ENCODE measurements around the gene CSF1. TPM values are rescaled to one million over a fixed set of nuclear protein-coding genes. Genes with fewer than 3 reads are reported as not detected.
"Not testable (repeated sequence)": the region's sequence is repeated elsewhere in the genome, so short reads cannot be mapped to it uniquely, and the experiment has no call there.

CSF1 gene
- total RNA-seq, 1 donor from 2014 or later: 4.2 TPM

DNA sequence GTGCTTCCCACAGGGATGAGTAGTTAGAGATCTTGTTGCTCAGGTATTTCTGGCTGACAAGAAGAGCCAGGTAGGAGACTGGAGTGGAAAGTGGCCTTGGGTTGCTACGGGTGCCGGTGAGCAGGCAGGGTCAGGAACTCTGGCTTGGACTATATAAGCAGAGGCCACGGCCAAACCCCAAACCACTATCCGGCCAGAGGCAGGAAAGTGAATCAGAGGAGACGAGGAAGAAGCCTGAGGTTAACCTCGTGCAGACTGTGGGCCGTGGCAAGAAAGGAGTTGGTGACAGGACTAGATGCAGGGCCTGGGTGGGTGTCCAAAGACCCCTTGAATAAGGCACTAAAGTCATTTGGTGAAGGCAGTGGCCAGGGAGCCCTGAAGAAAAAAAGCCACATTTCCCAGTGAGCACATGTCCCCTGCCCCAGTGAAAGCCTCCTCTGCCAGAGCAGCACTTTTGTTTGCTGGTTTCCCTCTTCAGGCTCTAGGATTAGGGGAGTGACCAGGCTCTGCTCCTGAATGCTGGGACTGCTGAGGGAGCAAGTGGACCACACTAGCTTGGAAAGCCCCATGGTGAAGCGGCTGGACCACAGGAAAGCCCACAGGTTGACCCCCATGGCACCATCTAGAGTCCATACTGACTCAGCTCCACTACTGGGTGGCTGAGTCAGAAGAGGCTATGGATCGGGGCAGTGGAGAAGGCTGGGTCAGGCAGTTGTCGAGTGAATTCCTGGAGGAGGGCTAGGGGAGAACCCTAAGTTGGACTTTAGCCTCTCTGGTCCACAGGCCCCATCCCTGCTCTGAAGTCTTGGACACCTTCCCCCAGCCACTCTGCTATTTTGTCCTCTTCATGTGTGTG lies 23.4 kb downstream of the CSF1 start:
- DNase-seq (ENCODE audit: low read depth in 2 of 2): peak in 1 of 2 donors; percentile 84

DNA sequence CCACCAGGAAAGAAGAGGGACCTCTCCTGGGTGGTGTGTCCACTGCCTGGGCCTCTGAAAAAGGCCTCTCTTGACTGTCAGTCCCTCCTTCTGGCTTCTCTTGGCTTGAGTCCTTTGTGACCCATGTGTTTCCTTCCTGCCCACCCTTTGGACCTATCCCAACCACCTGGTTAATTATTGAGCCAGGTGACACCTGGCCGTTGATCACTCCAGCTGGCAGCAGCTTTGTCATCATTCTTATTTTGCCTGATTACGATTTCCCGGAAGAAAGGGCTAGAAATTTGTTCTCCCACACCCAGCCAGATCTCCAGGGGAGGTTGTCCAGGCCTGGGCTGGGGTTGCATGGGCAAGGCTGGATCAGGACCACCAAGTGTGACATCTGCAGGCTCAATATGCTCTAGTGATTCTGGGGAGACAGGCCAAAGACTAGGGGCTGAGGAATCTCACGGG lies 24.8 kb downstream of the CSF1 start:
- DNase-seq (ENCODE audit: low read depth in 2 of 2): no peak

DNA sequence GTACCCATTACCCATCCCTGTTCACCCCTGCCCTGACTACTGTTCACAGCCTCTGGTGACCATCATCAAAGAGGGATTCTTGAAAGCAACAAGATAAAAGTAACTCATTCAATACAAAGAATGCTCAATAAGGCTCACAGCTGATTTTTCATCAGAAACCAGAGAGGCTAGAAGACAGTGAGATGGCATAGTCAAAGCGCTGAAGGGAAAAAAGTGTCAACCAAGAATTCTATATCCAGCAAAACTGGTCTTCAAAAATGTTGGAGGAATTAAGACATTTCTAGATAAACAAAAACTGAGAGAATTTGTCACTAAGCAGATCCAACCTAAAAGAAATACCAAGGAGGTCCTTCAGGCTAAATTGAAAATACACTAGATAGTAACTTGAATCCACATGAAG lies 27.1 kb downstream of the CSF1 start:
- DNase-seq (ENCODE audit: low read depth in 2 of 2): no peak

DNA sequence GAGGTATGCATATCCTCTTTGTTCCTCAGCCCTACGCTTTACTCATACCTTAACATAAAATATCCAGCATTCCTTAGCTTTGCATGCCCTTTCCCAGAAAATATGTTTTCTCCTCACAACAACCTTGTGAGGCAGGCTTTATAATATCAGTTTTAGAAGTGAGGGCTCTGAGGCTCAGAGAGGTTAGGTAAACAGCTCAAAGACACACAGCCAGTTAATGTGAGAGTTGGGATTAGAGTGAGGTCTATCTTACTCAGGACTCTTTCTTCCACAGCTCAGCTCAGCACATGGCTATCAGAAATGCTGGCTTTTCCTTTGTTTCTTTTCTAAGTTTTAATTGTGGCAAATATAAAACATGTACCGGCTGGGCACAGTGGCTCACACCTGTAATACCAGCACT lies 27.9 kb downstream of the CSF1 start:
- no peak for DNase-seq (ENCODE audit: low read depth in 2 of 2)

DNA sequence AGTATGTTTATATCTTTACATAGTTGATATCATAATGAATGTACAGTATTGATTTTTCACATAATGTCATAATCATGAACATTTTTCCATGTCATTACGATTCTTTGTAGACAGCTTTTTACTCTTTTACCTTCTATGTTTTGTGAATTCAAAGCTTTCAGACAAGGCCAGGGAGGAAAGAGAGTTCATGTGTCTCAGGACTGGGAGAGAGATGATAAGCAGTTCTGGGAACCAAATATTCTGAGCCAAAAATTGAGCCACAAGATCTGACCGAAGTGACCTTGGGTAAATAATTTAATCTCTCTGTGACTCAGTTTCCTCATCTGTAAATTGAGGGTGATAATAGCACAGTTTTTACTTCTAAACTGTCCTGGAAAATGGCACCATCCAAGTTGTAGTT lies 31.8 kb downstream of the CSF1 start:
- DNase-seq (ENCODE audit: low read depth in 2 of 2): no peak

DNA sequence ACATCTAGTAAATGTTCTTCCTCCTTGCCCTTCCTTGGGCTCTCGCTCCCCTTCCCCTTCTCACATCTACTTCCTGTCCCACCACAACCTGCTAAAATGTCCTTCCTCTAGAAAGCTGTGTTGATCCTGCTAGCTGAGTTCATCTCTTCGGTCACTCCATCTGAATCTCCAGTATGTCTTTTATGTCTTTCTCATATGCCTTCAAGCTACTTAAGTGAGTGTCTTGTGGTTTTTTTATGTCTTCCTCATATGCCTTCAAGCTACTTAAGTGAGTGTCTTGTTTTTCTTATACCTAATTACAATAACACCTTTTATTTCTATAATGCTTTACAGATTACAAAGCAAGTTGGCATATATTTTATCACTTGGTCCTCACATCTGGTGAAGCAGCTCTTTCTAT lies 33.9 kb downstream of the CSF1 start:
- no peak for DNase-seq (ENCODE audit: low read depth in 2 of 2)

DNA sequence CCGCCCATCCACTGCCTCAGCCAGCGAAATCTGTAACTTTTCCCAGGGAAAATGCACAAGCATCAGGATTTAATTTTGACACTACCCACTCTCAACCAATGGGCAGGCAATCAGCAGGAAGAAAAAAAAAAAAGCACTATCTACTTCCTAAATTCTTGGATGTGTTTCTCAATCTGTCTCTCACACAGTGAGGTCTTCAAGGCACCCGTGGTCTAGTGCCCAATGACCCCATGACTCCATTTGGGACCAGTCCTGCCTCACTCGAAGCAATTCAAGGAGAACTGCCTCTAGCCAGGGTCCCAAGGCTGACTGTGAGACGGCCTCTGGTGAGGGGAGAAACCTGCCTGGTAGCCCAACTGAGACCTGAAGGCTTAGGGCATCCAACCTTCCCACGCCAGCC lies 35.9 kb downstream of the CSF1 start:
- no peak for DNase-seq (ENCODE audit: low read depth in 2 of 2)

DNA sequence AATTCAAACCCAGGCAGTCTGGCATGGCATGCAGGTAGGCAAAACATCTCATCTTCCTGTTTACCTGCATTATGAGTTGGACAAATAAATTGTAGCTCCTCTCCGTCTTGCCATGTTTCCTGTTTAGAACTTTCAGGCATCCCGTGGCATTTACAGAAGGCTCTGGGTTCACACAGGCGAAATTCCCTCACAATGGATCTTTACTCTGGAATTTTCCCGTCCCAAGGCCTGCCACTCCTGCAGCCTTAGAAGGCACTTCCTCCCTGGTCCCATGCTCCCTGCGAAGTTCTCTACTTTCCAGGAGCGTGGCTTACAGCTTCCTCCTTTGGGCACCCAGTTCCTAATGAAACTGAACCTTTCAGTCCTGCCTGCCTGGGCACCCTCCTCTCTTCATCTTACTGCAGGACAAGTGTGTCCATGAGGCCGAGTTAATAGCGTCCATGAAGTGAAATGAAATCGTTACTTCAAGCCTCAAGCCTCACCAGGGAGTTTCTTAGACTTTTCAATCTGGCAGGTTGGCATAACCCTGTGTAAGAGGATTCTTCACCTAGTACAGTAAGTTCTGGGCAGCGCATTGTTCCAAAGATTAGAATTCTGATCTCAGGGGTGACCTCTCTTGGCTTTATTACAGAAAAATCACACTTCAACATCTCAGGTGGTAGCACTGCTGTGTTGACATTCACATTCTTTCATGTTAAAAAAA lies 37.1 kb downstream of the CSF1 start:
- no peak for DNase-seq (ENCODE audit: low read depth in 2 of 2)

DNA sequence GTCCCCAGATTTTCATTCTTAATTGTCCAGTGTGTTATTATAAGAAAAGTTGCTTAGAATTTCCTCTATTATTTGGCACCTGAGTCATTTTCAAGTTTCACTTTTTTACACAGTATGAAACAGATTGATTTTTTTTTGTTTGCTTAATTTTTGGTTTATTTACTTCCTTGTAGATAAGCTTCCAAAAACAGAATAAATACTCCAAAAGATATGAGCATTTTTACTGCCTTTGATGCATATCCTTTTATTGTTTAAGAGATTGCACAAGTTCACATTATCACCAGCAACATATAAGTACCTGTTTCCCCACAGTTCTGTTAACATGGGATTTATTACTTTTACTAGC lies 37.6 kb downstream of the CSF1 start:
- no peak for DNase-seq (ENCODE audit: low read depth in 2 of 2)

DNA sequence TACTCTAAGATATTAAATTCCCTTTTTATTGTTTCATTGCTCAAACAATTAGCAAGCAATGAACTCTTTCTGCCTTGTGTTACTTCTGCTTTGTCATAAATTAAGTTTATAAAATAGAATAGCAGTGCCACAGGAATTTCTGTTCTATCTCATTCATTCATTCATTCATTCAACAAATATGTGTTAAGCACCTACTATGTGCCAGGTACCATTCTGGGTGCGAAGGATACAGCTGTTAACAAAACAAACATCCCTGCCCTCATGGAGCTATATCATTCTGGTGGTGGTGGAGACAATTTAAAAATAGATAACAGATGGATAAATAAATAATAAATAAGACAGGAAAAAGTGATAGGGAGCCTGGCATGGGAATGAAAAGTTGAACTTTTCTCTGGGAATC lies 39.4 kb downstream of the CSF1 start:
- DNase-seq (ENCODE audit: low read depth in 2 of 2): no peak

DNA sequence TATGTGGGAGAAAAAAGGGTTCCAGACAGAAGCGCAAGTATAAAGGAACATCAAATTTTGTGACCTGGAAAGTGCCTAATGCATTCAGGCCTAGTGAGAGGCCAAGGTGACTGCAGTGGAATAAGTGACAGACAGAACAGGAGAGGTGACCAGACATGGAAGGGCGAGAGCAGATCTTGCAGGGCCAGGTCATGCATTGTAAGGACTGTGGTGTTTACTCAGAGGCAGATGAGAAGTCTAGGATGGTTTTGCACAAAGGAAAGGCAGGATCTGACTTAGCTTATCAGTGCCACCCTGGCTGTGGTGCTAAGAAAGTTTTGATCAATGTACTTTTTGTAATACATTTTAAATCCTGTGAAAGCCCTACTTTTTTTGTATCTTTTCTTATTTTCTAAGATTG lies 39.9 kb downstream of the CSF1 start:
- no peak for DNase-seq (ENCODE audit: low read depth in 2 of 2)

DNA sequence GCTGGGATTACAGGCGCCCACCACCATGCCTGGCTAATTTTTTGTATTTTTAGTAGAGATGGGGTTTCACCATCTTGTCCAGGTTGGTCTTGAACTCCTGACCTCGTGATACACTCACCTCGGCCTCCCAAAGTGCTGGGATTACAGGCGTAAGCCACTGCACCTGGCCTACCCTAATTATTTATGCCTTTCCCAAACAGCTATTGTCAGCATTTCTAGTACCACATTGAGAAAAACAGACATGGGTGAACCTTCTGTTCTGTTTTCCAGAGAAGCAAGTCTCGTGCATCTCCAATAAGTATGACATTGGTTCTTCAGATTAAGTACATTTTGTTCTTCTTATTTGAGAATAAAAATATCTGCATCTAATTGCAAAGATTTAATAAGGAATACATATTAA lies 40.9 kb downstream of the CSF1 start:
- not testable (repeated sequence) for DNase-seq (ENCODE audit: low read depth in 2 of 2)

DNA sequence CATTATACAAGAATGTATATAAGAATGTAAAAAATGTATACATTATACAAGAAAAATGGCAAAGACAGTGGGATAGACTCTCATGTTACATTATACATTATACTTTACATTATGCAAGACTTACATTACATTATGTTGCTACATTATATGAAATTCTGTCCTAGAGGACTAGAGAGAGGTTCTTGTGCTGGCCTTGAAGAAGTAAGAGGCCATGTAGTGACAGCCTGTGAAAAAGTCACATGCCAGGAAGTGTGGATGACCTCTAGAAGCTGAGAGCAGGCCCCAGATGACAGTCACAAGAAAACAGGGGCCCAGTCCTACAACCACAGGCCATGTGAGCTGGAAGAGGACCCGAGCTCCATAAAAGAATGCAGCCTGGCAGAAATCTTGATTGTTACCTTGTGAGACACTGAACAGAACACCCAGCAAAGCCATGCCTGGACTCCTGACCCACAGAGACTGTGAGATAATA lies 43.4 kb downstream of the CSF1 start:
- no peak for DNase-seq (ENCODE audit: low read depth in 2 of 2)

DNA sequence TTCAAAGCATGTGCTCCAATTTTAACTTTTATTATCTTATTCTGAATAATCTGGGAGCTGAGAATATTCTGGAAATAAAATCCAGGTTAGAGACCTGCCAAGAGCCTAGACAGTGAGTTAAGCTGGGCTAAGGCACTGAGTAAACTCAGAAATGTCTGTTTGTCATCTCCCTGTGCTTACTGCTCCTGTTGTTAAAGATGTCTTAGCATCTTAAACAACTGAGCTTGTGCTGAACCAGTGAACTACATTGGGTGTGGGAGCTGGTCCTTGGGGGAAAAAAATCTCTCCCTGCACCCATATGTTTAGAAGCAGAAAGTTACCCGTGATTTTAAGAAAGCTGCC lies 49.0 kb downstream of the CSF1 start:
- no peak for DNase-seq (ENCODE audit: low read depth in 2 of 2)

DNA sequence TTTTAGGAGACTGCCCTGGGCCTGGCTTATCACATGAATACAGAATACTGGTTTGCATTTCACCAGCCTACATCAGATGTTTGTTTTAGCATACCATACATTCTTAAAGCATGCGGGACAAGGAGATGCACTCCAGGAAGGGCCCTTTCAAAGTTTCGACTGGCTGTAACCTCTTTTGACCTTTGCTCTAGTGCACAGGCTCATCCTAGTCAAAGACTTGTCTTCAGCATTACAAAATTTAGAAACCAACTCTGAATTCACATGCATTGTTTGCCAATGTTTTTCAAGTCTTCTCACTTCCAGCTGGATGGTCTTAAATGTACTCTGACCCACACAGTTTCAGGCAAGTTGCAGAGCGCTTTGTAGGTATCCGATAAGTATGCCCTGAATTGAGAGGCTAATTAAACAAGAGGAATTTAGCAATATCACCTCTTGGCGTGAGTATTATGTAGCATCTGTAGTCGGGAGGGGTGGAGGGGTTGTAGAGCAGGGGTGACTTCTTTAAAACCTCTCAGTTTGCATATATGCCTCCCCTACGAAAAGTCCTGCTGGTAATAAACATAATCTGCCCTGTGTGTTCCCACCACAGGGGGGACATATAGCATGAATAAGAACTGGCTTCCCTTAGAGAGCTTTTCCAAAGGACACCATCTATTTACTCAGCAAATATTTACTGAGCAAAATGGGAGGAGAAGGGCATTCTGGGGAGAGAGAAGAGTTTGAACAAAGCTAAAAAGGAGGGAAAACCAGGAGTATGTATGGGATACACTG lies 49.5 kb downstream of the CSF1 start:
- no peak for DNase-seq (ENCODE audit: low read depth in 2 of 2)

DNA sequence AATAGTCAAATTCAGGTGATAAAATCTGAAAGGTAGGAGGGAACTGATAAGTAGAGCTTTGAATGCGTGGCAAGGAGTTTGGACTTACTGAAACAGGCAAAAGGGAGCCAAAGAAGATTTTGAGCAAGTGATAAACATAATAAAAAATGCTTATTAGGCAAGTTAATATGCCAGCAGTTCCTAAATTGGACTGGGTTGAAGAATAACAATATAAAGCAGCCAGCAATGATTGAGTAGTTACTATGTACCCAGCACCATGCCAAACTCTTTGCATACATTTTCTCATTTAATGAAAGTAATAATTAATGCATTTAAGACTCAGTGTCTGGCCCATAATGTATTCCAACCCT lies 50.1 kb downstream of the CSF1 start:
- no peak for DNase-seq (ENCODE audit: low read depth in 2 of 2)

DNA sequence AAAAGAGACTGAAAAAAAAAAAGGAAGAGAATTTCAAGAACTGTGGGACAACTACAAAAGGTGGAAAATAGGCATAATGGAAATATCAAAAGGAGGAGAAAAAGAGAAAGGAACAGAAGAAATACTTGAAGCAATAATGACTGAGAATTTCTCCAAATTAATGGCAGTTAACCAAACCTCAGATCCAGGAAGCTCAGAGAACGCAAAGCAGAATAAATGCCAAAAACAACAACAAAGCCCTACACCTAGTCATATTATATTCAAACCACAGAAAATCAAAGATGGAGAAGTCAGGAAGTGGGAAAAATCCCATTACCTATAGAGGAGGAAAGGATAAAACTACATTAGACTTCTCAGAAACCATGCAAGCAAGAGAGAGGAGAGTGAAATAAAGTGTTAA lies 53.2 kb downstream of the CSF1 start:
- DNase-seq (ENCODE audit: low read depth in 2 of 2): peak in 1 of 2 donors; percentile 36

DNA sequence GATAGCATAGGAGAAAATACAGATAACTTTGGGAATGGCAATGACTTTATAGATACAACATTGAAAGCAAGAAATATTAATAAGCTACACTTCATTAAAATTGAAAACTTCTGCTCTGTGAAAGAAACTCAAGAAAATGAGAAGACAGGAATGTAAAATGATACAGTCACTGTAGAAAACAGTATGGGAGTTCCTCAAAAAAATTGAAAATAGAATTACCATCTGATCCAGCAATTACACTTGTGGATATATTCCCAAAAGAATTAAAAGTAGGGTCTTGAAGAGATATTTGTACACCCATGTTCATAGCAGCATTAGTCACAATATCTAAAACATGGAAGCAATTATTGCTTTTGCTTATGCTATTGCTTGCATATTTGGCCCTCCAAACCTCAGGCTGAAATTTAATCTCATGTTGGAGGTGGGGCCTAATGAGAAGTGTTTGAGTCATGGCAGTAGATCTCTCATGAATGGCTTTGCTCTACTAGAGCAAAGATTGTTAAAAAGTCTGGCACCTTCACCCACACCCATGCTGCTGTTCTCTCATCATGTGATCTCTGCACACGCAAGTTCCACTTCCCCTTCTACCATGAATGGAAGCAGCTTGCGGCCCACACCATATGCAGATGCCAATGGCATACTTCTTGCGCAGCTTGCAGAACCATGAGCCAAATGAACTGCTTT lies 58.6 kb downstream of the CSF1 start:
- no peak for DNase-seq (ENCODE audit: low read depth in 2 of 2)

DNA sequence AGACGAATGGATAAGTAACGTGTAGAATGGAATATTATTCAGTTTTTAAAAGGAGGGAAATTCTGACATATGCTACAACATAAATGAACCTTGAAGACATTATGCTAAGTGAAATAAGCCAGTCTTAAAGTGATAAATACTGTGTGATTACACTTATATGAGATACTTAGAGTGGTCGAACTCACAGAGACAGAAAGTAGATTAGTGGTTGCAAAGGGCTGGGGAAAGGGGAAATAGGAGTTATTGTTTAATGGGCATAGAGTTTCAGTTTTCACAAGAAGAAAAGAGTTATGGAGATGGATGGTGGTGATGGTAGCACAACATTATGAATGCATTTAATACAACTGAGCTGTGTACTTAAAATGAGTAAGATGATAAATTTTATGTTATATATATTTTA lies 59.3 kb downstream of the CSF1 start:
- DNase-seq (ENCODE audit: low read depth in 2 of 2): no peak

DNA sequence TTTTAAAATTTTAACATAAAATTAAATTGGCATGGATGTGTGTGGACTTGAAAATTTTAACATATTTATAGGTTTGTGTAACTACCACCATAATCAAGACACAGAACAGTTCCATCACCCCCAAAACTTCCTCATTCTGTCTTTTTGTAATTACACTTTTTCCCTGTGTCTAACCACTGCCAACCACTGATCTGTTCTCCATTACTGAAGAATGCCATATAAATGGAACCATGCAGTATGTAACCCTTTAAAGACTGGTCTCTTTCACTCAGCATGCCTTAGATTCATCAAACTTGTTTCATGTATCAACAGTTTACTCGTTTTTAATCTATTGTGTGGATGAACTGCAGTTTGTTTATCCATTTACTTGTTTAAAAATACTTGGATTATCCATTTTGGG lies 60.9 kb downstream of the CSF1 start:
- no peak for DNase-seq (ENCODE audit: low read depth in 2 of 2)

DNA sequence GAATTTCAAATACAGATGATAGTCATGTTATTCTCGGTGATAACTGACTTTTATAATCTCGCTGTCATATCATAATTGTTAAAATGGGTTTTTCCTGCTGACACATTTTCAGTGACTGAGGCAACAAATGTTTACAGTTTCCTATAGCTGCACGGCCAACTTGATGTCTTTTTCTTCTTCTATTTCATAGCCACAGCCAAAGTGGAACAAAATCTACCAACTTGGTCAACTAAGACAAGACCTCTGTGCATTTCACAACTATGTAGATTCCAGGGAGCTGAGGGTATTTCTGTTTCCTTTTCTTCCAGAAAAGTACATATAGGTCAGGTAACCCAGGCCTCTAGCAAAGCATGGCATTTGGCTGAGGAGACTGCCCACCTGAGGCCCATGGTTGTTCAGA lies 63.5 kb downstream of the CSF1 start:
- DNase-seq (ENCODE audit: low read depth in 2 of 2): no peak

DNA sequence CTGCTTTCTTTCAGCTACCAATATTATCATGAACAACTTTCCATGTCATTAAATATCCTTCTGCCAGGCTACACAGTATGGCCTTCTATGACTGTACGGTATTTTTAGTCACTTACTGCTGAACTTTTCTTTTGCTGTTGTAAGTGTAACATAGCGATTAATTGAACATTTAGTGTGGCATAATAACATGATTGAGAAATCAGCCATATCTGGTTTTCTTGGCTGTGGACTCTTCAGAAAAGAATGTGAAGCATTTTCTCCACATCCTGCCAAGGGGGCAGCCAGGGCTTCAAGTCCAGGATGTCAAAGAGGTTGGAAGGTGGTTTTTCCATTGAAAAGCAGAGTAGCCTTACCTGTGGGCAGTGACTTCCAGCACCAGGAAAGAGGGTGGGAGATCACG lies 65.1 kb downstream of the CSF1 start:
- peak in 1 of 2 donors; percentile 51 for DNase-seq (ENCODE audit: low read depth in 2 of 2)
